Measurements from ENCODE around the gene IGFL1.
"Not testable (repeated sequence)": the region's sequence is repeated elsewhere in the genome, so short reads cannot be mapped to it uniquely, and the experiment has no call there.

IGFL1 gene

DNA sequence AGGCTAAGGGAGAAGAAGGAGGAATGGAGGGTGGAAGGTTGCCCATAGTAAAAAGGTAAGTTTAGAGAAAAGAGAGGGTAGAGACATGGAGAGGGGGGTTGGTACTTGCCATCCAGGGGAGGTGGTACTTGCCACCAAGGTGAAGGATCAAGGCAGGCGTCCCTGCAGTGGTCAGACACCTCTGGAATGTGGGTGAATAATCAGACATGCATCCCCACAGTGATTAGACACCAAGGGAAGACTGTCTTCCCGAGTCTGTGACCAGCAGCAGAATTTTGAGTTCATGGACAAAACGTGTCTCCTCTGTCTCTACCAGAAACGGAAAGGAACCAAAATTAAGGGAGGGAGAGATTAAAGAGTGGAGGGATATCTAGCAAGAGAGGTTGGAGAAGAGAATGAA lies 27.1 kb upstream of the IGFL1 start:
- no peak for DNase-seq (ENCODE audit: low read depth)

DNA sequence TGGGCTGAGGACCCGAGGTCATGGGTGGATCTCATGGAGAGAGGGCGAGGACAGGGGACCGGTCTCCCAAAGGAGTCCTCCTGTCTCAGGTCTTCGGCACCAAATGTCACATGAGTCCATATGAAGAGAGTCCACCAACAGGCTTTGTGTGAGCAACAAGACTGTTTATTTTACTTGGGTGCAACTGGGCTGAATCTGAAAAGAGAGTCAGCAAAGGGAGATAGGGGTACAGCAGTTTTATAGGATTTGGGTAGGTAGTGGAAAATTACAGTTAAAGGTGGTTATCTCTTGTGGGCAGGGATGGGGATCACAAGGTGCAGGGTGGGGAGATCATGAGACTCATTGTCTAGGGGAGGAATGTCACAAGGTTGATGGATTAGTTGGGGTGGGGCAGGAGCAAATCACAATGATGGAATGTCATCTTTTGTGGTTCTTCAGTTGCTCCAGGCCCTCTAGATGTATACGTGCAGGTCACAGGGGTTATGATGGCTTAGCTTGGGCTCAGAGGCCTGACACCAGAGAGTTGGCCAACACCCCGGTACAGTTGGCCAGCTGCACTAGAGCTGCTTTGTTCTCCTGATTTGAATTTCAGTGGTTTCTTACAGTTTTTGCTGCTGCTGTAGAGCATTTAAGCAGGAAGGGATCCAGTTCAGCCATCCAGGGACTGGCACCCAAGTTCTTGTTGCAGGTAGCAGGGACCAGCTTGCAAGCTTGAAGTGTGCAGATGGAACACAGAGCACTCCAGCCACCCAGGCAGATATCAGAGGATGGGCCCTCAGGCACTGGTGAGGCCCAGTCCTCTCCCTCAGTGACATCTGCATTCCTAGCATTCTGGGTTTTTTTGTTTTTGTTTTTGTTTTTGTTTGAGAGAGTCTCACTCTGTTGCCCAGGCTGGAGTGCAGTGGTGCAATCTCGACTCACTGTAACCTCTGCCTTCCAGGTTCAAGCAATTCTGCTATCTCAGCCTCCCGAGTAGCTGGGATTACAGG lies 26.4 kb upstream of the IGFL1 start:
- DNase-seq (ENCODE audit: low read depth), result no peak

DNA sequence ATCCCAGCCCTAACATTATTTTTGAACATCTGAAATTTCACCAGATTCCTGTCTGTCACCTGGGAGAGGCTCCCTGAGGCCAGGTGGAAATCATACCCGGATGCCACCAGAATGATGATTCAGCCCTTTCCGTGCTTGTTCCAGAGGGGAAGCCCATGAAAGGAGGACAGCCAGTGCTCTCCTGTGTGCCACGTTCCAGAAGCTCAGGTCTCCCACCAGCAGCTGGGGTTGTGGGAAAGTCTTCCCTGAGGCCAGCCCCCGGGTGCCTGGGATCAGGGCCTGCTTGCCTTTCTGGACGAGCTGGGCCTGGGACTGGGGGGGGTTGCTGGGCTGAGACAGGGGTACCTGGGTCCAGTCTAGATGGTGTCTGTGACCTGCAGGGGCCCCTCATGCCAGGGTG lies 25.5 kb upstream of the IGFL1 start:
- no peak for DNase-seq (ENCODE audit: low read depth)

DNA sequence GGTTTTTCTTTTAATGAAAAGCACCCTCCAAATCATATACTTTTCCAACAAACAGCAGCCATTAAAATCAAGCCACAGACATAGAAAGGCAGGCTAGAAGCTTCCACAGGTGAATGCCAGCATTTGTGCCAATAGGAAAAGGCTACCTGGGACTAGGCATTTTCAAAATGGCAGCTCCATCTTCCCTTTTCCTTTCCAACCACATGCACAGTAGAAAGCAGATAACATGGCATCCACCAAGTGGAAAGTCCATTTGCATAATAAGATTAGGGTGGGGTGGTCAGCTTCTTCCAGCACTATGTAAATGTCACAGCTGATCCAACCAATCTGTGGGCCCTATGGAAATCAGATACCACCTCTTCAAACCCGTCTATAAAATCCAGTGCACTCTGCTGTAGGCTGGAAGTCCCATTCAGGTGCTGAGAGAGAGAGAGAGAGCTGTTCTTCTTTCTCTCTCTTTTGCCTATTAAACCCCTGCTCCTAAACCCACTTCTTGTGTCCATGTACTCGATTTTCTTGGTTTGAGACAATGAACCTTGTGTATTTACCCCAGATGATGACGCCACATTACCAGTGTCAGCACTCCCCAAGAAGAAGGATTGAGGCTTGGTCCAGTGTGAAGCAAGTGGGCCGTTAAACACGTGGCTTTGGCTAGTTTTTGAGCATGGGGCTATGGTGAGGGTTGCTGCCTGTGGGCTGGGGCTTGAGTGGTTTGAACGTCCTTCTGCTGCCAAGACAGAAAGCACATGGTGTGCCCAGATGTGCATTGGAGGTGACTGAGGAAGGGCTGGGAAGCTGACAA lies 24.2 kb upstream of the IGFL1 start:
- no peak for DNase-seq (ENCODE audit: low read depth)

DNA sequence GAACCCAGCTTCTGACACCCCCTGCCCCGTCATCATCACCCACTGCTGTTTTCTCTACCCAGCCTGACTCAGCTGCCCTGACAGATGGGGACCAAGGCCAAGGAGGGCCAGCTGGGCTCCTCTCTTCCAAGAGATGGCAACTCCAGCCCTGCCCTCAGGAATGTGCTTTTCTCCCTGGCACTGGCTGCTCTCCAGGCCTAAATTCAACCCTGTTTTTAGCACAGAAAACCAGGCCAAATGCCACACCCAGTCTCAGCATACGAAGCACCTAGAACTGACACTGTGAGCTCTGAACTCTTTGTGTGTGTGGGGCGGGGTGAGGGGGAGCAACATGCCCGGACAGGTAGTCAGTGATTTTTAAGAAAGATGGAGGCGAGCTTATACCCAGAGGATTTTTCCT lies 23.4 kb upstream of the IGFL1 start:
- no peak for DNase-seq (ENCODE audit: low read depth)

DNA sequence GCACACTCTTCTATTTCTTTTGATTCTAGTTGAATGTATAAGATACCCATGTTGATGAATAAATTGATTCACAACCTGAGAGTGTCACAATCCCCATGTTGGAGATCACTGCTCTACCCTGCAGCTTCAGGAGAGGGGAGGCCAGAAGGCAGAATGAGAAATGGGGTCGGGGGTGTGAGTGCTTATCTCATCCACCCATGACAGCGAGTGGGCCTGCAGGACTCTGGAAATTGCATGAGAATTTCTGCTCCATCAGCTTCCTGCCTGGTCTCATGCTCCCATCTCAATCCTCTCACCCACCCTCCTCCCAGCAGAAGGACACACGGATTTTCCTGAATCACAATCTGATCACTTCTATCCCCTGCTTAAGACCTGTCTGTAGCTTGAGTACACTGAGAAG lies 22.9 kb upstream of the IGFL1 start:
- DNase-seq (ENCODE audit: low read depth), result no peak

DNA sequence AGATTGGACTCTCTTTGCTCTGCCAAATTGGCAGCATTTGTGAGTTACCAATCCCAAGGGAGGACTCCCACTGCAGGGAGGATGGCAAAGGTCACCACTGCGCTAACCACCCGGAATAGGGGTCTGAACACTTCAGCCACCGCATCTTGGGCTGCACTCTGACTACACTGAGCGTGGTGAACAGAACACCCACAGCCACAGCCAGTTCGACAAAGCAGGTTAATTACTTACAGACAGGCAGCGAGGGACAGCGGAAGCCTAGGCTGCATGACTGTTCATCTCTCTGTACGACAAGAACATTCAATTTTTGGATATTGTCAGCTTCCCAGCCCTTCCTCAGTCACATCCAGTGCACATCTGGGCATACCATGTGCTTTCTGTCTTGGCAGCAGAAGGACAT lies 21.7 kb upstream of the IGFL1 start:
- not testable (repeated sequence) for DNase-seq (ENCODE audit: low read depth)

DNA sequence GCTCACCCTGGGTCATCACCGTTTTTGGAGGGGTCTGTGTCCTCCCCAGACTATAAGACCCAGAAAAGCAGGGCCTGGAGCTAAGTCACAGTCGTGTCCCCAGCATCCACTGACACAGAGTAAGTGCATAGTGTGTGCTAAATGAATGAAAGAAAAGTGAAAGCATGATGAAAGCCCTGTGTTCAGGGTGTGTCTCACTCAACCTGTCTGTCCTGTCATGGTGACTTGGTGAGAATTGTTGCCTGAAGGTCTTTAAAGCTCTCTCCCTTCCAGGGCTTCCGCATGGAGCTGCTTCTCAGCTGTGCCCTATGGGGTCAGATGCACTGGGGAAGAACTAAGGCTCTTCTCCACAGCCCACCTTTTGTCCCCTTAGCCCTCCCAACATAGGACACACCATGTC lies 20.5 kb upstream of the IGFL1 start:
- no peak for DNase-seq (ENCODE audit: low read depth)

DNA sequence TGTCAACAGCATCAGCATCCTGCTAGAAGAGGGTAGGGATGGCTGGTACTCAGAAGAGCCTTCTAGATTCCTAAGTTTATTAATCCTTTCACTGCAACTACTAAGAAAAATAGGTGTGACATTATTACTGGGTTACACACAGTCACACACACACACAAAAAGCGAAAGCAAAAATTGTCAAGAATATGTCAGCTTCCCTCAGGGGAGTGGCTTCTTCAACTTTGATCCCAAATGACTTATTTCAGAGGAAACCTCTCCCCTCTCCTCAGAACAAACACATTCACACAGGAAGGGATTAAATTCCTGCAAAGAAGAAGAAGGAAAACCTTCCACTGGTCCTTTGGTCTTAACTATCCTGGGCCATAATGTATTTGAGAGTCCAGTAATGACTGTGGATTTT lies 20.1 kb upstream of the IGFL1 start:
- DNase-seq (ENCODE audit: low read depth), result no peak

DNA sequence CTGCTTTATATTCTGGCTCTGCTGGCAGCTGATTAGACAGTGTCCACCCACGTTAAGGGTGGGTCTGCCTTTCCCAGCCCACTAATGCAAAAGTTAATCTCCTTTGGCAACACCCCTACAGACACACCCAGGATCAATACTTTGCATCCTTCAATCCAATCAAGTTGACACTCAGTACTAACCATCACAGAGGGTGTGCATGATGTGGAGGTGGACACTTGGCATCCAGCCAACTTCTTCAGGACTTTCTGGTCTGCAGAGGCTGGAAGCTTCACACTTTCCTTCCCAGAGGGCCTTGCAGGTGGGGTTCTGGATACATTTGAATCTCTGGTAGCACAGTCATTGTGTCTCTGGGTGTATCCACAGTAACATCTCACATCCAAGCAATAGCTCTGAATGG lies 18.9 kb upstream of the IGFL1 start:
- DNase-seq (ENCODE audit: low read depth), result no peak

DNA sequence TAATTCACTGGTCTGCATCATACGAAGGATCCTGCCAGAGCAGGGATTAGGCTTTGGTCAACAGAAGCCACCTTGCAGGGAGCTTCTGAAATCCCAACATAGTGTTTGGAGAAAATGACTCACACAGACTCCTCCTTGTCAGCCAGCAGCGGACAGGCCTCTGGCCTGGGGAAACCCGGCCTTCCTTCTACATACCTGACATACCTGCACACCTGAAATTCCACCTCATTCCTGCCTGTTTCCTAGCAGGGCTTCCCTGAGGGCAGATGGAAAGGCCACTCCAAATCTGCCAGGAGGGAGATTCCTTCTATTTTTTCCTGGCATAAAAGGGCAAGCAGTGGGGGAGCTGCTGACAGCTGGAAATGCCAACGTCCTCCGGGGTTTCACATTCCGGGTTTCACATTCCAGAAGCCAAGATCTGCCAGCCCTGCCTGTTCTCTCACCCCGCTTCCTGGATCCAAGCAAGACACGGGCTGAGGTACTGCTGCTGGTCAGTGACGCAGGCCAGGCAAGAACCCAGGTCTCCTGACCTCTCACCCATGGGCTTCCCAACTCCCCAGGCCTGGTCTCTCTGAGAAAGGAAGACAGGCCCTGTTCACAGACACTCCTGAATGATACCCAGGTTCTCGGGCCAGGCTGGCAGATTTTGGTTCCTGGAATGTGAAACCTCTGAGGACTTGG lies 18.2 kb upstream of the IGFL1 start:
- no peak for DNase-seq (ENCODE audit: low read depth)

DNA sequence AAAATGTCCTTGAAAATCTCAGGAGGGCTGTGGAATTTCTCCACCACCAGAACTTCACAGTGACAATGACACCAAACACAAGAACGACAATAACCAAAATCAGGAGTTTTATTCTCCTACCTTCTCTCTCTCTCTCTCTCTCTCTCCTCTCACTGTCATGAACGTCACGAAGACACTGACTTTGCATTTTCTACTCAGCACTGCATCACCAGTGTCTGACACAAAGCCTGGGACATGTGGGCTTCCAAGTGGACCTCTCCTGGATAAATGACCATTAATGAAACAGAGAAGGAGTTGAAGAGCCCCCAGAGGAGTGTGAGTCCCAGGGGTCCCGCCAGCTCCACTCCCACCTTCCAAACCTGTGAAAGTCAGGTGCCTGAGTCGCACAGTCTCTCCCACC lies 16.9 kb upstream of the IGFL1 start:
- not testable (repeated sequence) for DNase-seq (ENCODE audit: low read depth)

DNA sequence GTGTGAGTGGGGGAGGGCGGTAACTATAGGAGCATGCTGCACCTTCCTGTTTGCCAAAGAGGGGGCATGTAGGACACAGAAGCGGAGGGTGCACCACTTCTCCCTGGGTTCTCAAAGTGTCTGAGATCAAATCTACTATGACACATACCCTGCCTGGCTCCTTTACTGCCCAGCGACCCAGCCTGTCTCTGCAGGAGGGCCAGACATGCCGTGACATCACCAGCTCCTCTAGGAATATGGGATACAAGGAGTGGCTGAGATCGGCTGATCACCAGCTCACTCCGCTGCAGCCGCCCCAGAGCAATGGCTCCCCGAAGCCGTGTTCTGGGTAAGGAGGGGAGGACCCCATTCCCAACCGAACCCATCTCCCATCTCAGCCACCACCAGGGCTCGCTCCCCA lies 16.4 kb upstream of the IGFL1 start:
- no peak for DNase-seq (ENCODE audit: low read depth)

DNA sequence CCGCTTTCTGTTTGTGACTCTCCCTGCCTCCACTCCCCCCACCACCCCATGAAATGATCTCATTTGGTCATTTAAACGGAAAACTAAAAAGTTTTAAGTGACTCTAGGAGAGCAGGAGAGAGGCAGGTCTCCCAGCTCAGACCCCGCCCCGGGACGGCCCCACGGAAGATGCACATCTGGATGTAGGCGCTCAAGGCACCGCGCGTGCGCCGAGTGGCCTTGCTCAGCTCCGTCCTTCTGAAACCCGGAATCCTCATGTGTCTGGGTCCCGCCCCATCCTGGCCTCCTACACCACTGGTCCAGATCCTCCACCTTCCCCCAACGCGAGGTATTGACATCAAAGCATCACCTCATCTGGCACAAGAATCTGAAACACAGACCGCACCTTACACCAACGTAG lies 15.7 kb upstream of the IGFL1 start:
- DNase-seq (ENCODE audit: low read depth), result no peak

DNA sequence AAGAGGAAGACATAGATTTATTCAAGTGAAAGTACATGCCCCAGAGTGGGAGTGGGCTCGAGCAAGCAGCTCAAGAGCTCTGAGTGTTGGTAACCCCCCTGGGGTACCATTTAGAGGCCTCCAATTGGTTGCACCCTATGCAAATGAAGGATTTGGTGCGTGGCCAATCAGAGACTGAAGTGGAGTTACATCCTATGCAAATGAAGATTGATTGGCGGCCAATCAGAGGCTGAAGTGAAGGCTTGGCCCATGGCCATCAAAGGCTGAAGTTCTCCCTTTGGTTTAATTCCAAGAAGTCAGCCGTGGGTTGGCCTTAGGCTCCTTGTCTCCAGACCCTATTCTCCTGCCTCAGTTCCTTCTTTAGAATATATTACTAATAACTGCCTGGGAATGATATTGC lies 12.9 kb upstream of the IGFL1 start:
- DNase-seq (ENCODE audit: low read depth), result no peak

DNA sequence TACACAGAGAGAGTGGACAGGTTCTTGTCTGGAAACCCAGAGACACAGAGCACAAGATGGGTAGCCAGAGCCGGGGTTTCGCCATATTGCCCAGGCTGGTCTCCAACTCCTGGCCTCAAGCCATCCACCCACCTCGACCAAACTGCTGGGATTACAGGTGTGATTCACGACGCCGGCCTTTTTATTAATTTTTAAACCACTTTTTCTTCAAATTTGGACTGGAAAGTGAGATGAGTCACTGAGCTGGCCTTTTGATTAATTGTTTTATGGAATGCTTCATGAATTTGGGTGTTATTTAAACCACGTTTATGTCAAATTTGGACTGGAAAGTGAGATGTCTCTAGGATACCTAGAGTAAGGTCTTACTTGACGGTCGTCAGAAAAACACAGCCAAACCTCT lies 12.1 kb upstream of the IGFL1 start:
- DNase-seq (ENCODE audit: low read depth), result no peak

DNA sequence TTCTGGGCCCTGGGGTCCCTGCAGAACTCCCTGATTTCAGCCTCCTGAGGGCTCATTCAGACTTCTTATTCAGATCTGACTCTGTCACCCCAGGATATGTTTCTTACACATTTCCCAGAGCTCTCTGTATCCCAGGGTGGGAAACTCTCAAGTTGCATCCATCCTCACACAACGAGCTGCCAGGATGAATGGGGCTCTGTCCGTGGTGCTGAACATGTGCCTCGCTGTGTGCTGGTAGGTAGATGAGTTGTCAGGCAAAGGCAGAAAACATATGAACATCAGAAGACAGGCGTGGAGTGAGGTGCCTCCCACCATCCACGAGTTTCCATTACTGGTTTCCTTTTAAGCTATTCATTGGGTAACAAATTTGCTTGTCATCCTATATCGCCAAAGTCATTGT lies 11.4 kb upstream of the IGFL1 start:
- no peak for DNase-seq (ENCODE audit: low read depth)

DNA sequence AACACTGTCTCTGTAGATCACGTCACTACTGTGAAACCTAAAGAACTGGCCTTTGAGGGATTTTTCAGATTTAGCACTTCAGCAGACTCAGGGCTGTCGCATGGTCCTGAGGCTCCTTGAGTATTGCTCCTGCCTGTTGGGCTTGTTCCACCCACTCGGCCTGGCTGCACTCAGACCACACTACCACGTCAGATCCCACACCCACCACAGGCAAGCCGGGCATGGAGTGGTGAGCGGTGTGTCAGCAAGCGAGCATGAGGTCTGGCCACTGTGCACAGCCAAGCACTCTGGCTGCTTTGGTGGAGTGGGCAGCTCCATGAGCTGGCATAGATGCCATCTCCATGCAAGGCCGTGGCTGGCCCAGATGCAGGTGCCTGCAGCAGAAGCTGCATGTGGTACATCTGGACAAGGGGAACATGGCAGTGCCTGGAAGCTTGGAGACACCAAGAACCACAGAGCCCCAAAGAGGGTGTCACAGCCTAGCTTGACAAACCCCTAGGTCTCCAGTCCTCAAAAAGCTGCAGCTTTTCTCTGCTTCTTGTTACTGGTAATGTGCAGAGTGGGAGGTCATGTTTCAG lies 9.4 kb upstream of the IGFL1 start:
- DNase-seq (ENCODE audit: low read depth), result no peak

DNA sequence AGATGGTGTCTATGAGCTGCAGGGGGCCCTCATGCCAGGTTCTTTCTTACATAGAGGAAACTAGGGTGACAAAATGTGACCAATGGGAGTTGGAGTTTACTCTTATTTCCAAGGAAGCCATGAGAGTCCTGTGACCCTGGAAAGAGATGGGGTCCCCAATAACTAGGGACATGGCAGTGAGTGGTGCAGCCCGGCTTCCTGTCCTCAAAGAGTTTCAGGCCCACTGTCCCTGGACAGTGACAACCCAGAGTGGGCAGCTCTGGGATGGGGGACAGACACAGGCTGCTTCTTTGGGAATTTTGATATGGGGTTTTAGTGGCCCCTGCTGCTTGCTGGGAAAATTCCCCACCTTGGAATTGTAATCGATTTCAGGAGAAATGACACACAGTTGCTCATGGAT lies 8.4 kb upstream of the IGFL1 start:
- DNase-seq (ENCODE audit: low read depth), result no peak

DNA sequence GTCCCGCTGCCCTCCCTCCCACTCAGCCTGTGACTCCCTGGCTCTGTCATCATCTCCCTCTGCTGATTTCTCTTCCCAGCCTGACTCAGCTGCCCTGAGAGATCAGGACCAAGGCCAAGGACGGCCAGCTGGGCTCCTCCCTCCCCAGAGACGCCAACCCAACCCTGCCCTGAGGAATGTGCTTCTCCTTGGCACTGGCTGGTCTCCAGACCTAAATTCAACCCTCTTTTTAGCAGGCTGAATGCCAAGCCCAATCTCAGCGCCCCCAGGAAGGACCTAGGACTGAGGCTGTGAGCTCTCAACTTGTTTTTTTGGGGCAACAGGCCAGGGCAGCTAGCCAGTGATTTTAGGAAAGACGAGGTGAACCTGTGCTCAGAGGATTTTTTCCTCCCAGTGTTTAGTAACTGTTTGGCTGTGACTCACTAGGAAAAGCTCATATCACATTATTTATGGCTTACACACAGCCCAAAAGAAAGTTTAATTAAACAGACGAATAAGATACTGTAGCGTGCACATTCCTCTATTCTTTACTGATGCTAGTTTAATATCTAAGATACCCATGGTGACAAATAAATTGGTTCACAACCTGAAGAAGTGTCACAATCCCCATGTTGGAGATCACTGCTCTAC lies 7.4 kb upstream of the IGFL1 start:
- DNase-seq (ENCODE audit: low read depth), result no peak

DNA sequence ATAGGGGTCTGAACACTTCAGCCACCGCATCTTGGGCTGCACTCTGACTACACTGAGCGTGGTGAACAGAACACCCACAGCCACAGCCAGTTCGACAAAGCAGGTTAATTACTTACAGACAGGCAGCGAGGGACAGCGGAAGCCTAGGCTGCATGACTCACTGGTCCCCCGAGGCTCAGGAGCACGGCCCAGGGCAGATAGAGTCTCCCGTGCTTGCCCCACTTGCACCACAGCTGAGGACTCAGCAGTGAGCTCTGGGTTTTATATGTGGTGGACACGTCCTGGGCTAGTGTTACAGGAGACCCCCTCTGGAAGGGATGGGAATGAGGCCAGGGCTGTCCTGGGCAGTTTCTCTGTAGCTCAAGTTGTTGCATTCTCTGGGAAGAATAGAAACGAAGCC lies 5.8 kb upstream of the IGFL1 start:
- DNase-seq (ENCODE audit: low read depth), result not testable (repeated sequence)

DNA sequence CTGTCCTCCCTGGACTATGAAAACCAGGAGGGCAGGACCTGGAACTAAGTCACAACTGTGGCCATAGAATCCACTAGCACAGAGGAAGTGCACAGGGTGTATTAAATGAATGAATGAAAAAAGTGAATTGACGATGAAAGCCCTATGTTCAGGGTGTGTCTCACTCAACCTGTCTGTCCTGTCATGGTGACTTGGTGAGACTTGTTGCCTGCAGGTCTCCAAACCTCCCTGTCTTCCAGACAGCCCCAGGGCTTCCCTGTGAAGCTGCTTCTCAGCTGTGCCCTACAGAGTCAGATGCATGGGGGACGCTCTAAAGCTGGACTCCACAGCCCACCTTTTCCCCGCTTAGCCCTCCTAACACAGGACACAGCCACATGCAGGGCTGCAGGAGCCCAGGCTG lies 4.8 kb upstream of the IGFL1 start:
- no peak for DNase-seq (ENCODE audit: low read depth)
